HepG2 (cell line): ENCODE data around the gene SLIT1. TPM values are rescaled to one million over a fixed set of nuclear protein-coding genes. Genes with fewer than 3 reads are reported as not detected.

ENCODE experiments used
- DMAP1 ChIP-seq: IDR thresholded peaks from 2 replicates; pipeline ENCODE4 v1.6.1; 2016
- FLYWCH1 ChIP-seq: sonication (generic); formaldehyde crosslinking; IDR thresholded peaks from 2 replicates; pipeline ENCODE4 v1.8.1; 2023; ENCODE audit warnings: mild to moderate bottlenecking, missing genetic modification reagents
- HMG20A ChIP-seq: IDR thresholded peaks from 2 replicates; pipeline ENCODE4 v1.6.1; 2016; ENCODE audit warnings: borderline replicate concordance
- LCORL ChIP-seq, 2 experiments: fragments of 450-650 bp in 1 of 2; sonication (generic) in 1 of 2; formaldehyde crosslinking in 1 of 2; IDR thresholded peaks; 2 replicates each; pipeline versions ENCODE4 v1.5.0 to v1.6.1; 2017 to 2020; ENCODE audit warnings: antibody characterized with exemption in 1 of 2, missing genetic modification reagents in 1 of 2
- RFXAP ChIP-seq: sonication (generic); formaldehyde crosslinking; IDR thresholded peaks from 2 replicates; pipeline ENCODE4 v1.4.0; 2020; ENCODE audit warnings: missing genetic modification reagents, borderline replicate concordance
- SOX13 ChIP-seq, 3 experiments: fragments of 450-650 bp in 1 of 3; sonication (generic) in 1 of 3; formaldehyde crosslinking in 1 of 3; IDR thresholded peaks in 2 of 3; conservative IDR thresholded peaks in 1 of 3; 2 replicates each; pipeline versions ENCODE4 v1.5.0 to v1.6.1; 2016 to 2020; ENCODE audit warnings: antibody characterized with exemption in 1 of 3, mild to moderate bottlenecking in 1 of 3, missing compliant biosample characterization in 1 of 3, missing genetic modification reagents in 1 of 3, moderate library complexity in 1 of 3
- TBP ChIP-seq: sonication (generic); formaldehyde crosslinking; IDR thresholded peaks from 2 replicates; pipeline ENCODE4 v1.5.0; 2020; ENCODE audit warnings: missing genetic modification reagents
- YEATS2 ChIP-seq: sonication (generic); formaldehyde crosslinking; IDR thresholded peaks from 2 replicates; pipeline ENCODE4 v1.4.0; 2020; ENCODE audit warnings: missing genetic modification reagents, borderline replicate concordance
- ZBTB21 ChIP-seq: sonication (generic); formaldehyde crosslinking; IDR thresholded peaks from 2 replicates; pipeline ENCODE4 v1.4.0; 2020; ENCODE audit warnings: missing genetic modification reagents
- ZNF564 ChIP-seq: sonication (generic); formaldehyde crosslinking; IDR thresholded peaks from 2 replicates; pipeline ENCODE4 v1.8.1; 2023; ENCODE audit warnings: mild to moderate bottlenecking, missing genetic modification reagents
- ZNF616 ChIP-seq: sonication (generic); formaldehyde crosslinking; IDR thresholded peaks from 2 replicates; pipeline ENCODE4 v1.5.0; 2020; ENCODE audit warnings: low read depth, mild to moderate bottlenecking, missing genetic modification reagents
- ZSCAN21 ChIP-seq: sonication (generic); formaldehyde crosslinking; IDR thresholded peaks from 2 replicates; pipeline ENCODE4 v1.8.0; 2022; ENCODE audit warnings: mild to moderate bottlenecking, missing genetic modification reagents, moderate library complexity, borderline replicate concordance
- polyA plus RNA-seq, 8 experiments: library from polyadenylated mRNA; depleted of rRNA in 3 of 8; stranded (reverse) in 7 of 8; unstranded in 1 of 8; fragments of >200 nt; fragmentation: Illumina TruSeq in 4 of 8; extraction: Trizol in 4 of 8; gene quantifications; 2 replicates each; pipeline versions ENCODE4 v1.2.1 to v1.2.3, GENCODE V29; 2011 to 2016; ENCODE audit warnings: low read depth in 4 of 8, missing spikeins in 1 of 8, mixed read lengths in 1 of 8; ENCODE audit not compliant: insufficient read depth in 1 of 8
- total RNA-seq, 5 experiments: library from RNA; depleted of rRNA; stranded (reverse); fragments of >200 nt; fragmentation: Illumina TruSeq; extraction: Trizol; gene quantifications; 2 replicates each; pipeline ENCODE4 v1.2.3, GENCODE V29; 2016; ENCODE audit warnings: low read depth in 1 of 5
- TF ChIP-seq, protein P1 (sequence below): sonication (generic); formaldehyde crosslinking; conservative IDR thresholded peaks from 2 replicates; pipeline ENCODE4 v1.8.0; 2022; ENCODE audit warnings: mild to moderate bottlenecking, moderate library complexity, missing genetic modification reagents
- TF ChIP-seq, protein P2 (sequence below): sonication (generic); formaldehyde crosslinking; IDR thresholded peaks from 2 replicates; pipeline ENCODE4 v1.5.0; 2020; ENCODE audit warnings: mild to moderate bottlenecking, low read depth, missing genetic modification reagents, borderline replicate concordance
- TF ChIP-seq, protein P3 (sequence below): sonication (generic); formaldehyde crosslinking; IDR thresholded peaks from 2 replicates; pipeline ENCODE4 v1.8.1; 2023; ENCODE audit warnings: mild to moderate bottlenecking, missing genetic modification reagents, borderline replicate concordance
- TF ChIP-seq, protein P4 (sequence below): sonication (generic); formaldehyde crosslinking; IDR thresholded peaks from 2 replicates; pipeline ENCODE4 v1.4.0; 2020; ENCODE audit warnings: missing genetic modification reagents
- TF ChIP-seq, protein P5 (sequence below): sonication (generic); formaldehyde crosslinking; IDR thresholded peaks from one replicate; pipeline ENCODE4 v1.5.1; 2020; ENCODE audit warnings: mild to moderate bottlenecking, missing genetic modification reagents; ENCODE audit errors: not compliant biosample characterization

The SLIT1 gene
- total and polyA plus RNA-seq, 2 of the 13 experiments (the other 11 are each of a cell fraction or from before 2014, with no cell fraction given) = 0.09 to 0.33 TPM

DNA sequence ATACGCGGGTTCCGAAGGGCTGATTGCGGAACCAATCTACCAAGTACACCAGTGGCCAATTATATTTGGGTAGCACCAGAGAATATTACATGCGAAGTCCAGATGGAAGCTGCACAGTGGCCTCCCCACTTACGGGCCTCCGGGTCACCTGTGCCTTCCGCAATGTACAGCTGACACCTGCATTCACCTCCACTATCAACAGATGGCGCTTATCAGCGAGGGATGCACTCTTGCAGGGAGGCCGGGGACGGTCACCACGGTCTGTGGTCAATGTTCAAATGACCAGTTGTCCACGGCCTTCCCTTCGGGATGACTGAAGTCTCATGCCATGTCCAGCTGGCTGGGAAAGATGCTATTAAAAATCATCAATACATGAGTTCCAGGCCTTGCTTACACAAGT is 47.6 kb downstream of the SLIT1 start (continued):
- TF ChIP-seq, protein P1, sequence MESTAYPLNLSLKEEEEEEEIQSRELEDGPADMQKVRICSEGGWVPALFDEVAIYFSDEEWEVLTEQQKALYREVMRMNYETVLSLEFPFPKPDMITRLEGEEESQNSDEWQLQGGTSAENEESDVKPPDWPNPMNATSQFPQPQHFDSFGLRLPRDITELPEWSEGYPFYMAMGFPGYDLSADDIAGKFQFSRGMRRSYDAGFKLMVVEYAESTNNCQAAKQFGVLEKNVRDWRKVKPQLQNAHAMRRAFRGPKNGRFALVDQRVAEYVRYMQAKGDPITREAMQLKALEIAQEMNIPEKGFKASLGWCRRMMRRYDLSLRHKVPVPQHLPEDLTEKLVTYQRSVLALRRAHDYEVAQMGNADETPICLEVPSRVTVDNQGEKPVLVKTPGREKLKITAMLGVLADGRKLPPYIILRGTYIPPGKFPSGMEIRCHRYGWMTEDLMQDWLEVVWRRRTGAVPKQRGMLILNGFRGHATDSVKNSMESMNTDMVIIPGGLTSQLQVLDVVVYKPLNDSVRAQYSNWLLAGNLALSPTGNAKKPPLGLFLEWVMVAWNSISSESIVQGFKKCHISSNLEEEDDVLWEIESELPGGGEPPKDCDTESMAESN (CRISPR knock-in tag) = no peak
- TF ChIP-seq ZBTB21 (CRISPR knock-in tag) = no peak
- TF ChIP-seq HMG20A (CRISPR knock-in tag) = no peak
- no peak for TF ChIP-seq ZSCAN21
- no peak for TF ChIP-seq RFXAP (CRISPR knock-in tag)
- TF ChIP-seq, protein P2, sequence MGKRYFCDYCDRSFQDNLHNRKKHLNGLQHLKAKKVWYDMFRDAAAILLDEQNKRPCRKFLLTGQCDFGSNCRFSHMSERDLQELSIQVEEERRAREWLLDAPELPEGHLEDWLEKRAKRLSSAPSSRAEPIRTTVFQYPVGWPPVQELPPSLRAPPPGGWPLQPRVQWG (CRISPR knock-in tag) = no peak
- TF ChIP-seq, protein P3, sequence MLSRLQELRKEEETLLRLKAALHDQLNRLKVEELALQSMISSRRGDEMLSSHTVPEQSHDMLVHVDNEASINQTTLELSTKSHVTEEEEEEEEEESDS (CRISPR knock-in tag) = no peak
- TF ChIP-seq, protein P4, sequence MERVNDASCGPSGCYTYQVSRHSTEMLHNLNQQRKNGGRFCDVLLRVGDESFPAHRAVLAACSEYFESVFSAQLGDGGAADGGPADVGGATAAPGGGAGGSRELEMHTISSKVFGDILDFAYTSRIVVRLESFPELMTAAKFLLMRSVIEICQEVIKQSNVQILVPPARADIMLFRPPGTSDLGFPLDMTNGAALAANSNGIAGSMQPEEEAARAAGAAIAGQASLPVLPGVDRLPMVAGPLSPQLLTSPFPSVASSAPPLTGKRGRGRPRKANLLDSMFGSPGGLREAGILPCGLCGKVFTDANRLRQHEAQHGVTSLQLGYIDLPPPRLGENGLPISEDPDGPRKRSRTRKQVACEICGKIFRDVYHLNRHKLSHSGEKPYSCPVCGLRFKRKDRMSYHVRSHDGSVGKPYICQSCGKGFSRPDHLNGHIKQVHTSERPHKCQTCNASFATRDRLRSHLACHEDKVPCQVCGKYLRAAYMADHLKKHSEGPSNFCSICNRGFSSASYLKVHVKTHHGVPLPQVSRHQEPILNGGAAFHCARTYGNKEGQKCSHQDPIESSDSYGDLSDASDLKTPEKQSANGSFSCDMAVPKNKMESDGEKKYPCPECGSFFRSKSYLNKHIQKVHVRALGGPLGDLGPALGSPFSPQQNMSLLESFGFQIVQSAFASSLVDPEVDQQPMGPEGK = peak; percentile 56; the same call in 1 of the 2 replicates
- no peak for TF ChIP-seq DMAP1 (CRISPR knock-in tag)
- no peak for TF ChIP-seq FLYWCH1
- TF ChIP-seq, protein P5, sequence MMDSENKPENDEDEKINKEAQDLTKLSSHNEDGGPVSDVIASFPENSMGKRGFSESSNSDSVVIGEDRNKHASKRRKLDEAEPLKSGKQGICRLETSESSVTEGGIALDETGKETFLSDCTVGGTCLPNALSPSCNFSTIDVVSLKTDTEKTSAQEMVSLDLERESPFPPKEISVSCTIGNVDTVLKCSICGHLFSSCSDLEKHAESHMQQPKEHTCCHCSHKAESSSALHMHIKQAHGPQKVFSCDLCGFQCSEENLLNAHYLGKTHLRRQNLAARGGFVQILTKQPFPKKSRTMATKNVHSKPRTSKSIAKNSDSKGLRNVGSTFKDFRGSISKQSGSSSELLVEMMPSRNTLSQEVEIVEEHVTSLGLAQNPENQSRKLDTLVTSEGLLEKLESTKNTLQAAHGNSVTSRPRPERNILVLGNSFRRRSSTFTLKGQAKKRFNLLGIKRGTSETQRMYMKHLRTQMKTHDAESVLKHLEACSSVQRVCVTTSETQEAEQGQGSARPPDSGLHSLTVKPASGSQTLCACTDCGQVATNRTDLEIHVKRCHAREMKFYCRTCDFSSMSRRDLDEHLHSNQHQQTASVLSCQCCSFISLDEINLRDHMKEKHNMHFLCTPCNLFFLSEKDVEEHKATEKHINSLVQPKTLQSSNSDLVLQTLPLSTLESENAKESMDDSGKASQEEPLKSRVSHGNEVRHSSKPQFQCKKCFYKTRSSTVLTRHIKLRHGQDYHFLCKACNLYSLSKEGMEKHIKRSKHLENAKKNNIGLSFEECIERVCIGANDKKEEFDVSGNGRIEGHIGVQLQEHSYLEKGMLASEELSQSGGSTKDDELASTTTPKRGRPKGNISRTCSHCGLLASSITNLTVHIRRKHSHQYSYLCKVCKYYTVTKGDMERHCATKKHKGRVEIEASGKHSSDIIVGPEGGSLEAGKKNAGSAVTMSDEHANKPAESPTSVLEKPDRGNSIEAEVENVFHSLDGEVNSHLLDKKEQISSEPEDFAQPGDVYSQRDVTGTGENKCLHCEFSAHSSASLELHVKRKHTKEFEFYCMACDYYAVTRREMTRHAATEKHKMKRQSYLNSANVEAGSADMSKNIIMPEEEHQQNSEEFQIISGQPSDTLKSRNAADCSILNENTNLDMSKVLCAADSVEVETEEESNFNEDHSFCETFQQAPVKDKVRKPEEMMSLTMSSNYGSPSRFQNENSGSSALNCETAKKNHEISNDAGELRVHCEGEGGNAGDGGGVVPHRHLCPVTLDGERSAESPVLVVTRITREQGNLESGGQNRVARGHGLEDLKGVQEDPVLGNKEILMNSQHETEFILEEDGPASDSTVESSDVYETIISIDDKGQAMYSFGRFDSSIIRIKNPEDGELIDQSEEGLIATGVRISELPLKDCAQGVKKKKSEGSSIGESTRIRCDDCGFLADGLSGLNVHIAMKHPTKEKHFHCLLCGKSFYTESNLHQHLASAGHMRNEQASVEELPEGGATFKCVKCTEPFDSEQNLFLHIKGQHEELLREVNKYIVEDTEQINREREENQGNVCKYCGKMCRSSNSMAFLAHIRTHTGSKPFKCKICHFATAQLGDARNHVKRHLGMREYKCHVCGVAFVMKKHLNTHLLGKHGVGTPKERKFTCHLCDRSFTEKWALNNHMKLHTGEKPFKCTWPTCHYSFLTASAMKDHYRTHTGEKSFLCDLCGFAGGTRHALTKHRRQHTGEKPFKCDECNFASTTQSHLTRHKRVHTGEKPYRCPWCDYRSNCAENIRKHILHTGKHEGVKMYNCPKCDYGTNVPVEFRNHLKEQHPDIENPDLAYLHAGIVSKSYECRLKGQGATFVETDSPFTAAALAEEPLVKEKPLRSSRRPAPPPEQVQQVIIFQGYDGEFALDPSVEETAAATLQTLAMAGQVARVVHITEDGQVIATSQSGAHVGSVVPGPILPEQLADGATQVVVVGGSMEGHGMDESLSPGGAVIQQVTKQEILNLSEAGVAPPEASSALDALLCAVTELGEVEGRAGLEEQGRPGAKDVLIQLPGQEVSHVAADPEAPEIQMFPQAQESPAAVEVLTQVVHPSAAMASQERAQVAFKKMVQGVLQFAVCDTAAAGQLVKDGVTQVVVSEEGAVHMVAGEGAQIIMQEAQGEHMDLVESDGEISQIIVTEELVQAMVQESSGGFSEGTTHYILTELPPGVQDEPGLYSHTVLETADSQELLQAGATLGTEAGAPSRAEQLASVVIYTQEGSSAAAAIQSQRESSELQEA (CRISPR knock-in tag) = no peak
- TF ChIP-seq ZNF616 (CRISPR knock-in tag) = no peak
- TF ChIP-seq LCORL (IDR thresholded peaks at IDR 0.05) = no peak
- TF ChIP-seq LCORL (CRISPR knock-in tag; IDR thresholded peaks at IDR 0.05) = no peak
- TF ChIP-seq SOX13 (IDR thresholded peaks at IDR 0.05) = no peak
- no peak for TF ChIP-seq SOX13 (CRISPR knock-in tag; conservative IDR thresholded peaks at IDR 0.05 in 1 of 2, IDR thresholded peaks at IDR 0.05 in 1 of 2)
- TF ChIP-seq ZNF564 (CRISPR knock-in tag) = no peak
- TF ChIP-seq YEATS2 (CRISPR knock-in tag) = no peak
- no peak for TF ChIP-seq TBP (CRISPR knock-in tag)
